Measurements from ENCODE around the gene SCN10A.

The SCN10A gene

DNA sequence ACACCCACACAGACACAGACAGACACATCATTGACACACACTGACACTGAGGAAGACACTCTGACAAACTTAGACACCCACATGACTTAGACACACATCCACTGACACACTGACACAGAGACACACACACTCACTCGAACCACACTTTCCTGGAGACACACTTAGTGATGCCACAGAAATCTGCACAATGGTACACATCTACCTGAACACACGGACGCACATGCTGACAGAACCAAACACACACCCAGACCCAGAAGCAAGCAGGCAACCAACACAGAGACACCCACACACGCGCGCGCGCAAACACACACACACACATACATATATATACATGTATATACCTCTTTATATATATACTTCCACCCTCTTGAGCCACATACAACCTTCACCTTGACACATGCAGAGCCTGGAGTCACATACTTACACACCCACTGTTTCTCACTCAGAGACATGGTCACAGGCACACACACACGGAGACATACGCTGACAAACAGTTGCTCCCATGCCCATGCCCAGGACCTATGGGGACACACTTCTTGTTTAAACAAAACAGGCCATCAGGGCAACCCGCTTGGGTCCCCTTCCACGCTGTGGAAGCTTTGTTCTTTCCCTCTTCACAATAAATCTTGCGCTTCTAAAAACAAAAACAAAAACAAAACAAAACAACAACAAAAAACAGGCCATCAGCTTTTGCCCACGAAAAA lies 165.6 kb downstream of the SCN10A start:
- DNase-seq: no peak

DNA sequence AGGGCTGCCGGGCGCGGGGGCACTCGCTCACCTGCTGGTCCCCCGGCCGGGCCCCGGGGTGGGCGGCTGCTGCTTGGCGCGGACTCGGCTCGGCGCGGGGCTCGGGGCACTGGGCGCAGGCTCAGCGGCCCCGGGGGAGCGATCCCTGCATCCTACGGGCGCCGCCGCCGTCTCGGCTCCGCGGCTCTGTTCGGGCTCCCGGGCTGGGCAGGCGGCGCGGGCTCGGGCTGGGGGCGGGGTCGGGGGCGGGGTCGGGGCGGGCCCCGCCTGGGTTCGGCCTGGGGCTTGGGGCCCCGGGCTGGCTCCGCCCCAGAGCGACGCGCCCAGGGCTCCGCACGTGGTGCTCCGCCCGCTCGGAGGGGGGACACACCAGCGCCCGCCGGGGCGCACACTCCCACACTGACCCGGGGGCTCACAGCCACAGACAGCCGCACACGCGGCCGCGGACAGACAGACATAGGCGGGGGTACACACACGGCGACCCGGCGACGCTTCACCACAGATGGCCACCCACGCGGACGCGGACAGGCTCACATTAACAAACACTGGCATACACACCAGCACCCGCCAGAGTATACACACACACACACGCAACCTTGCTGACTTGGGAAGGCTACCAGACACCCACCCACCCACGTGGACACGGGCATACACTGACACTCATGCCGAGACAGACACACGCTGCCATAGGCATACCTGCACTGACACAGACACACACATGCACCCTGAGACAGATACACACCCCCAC lies 166.3 kb downstream of the SCN10A start, which contains the start of gene SCN5A:
TSS of gene SCN5A (minus strand) at position 188 of the 748 bp plus-strand sequence. CDS start 16,380 bp downstream, outside the sequence.
- peak; percentile 96 for DNase-seq

DNA sequence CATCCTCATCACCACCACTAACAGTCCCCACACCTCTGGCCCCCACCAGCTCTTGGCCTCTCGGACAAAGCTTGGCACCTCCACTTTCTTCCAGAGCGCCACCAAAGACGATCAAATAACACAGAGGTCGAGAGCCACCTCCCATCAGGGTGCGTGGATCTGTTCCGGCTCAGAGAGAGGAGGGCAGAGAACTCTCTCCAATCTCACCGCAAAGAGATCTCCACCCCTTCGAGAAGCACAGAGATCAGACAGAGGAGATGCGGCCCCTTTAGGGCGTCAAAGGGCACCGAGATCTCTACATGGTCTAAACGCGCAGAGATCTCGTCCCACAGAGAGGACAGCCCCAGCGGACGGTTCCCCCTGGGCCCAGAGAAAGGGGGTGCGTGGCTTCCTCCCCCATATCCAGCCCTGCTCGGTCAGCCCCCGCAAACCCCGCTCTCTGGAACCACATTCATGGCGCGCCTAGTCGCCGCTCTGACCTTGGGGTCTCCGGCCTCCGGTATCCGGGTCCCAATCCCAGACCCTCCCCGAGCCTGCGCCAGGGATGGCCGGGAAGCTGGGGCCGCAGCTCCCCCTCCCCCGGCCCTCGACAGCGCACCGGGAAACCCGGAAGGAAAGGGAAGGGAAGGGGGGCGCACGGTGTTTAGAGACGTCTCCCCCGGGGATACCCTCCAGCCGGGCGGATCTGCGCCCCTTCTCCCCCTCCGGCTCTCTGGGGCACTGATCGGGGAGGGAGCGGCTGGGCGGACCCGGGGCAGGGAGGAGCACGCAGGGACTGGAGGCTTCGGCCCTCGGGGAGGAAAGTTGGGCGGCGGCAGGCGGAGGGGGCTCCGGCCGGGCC lies 167.1 kb downstream of the SCN10A start:
- DNase-seq: peak; percentile 51

GRCh38 chr3:38648024-38648658 lies 167.9 kb downstream of the SCN10A start:
- no peak for DNase-seq

GRCh38 chr3:38647217-38647970 lies 168.6 kb downstream of the SCN10A start:
- DNase-seq: peak; percentile 27
